Trophoblast cell (in vitro differentiated cells and primary cell): ENCODE results near the gene LAMP1. TPM values are rescaled to one million over a fixed set of nuclear protein-coding genes. Genes with fewer than 3 reads are reported as not detected.
A peak's percentile ranks its signal among the peaks of the same experiment; 100 is the strongest.
"Not testable (repeated sequence)": the region's sequence is repeated elsewhere in the genome, so short reads cannot be mapped to it uniquely, and the experiment has no call there.

Source experiments
- DNase-seq, 2 donors: peaks; one replicate each; pipeline ENCODE4 v3.0.0-alpha.2; 2016
- H2AFZ ChIP-seq: 2 replicates; pipeline ENCODE4 v1.6.1; 2013; ENCODE audit warnings: low read length, moderate library complexity, mild to moderate bottlenecking; ENCODE audit not compliant: insufficient read depth, poor library complexity
- H2AK5ac ChIP-seq: 2 replicates; pipeline ENCODE4 v1.6.1; 2013; ENCODE audit warnings: mild to moderate bottlenecking, low read length
- H2BK120ac ChIP-seq: 2 replicates; pipeline ENCODE4 v1.6.1; 2013; ENCODE audit warnings: low read length, mild to moderate bottlenecking, moderate library complexity; ENCODE audit not compliant: insufficient read depth, poor library complexity
- H2BK12ac ChIP-seq: 2 replicates; pipeline ENCODE4 v1.6.1; 2013; ENCODE audit warnings: mild to moderate bottlenecking, low read length, moderate library complexity
- H2BK5ac ChIP-seq: 2 replicates; pipeline ENCODE4 v1.6.1; 2013; ENCODE audit warnings: low read length, low read depth, moderate library complexity, mild to moderate bottlenecking; ENCODE audit not compliant: poor library complexity
- H3K14ac ChIP-seq: 2 replicates; pipeline ENCODE4 v1.6.1; 2013; ENCODE audit warnings: mild to moderate bottlenecking, low read length
- H3K18ac ChIP-seq: 2 replicates; pipeline ENCODE4 v1.6.1; 2013; ENCODE audit warnings: mild to moderate bottlenecking, low read length
- H3K23ac ChIP-seq: 2 replicates; pipeline ENCODE4 v1.6.1; 2013; ENCODE audit warnings: low read length
- H3K27ac ChIP-seq: 2 replicates; pipeline ENCODE4 v1.5.1; 2013; ENCODE audit warnings: low read depth, mild to moderate bottlenecking, inconsistent platforms, low read length, moderate library complexity
- H3K27me3 ChIP-seq: 2 replicates; pipeline ENCODE4 v1.6.1; 2013; ENCODE audit warnings: inconsistent platforms, mild to moderate bottlenecking, low read length, moderate library complexity; ENCODE audit not compliant: insufficient read depth
- H3K36me3 ChIP-seq, 2 experiments: 1 replicate in 1 of 2; 2 replicates in 1 of 2; pipeline ENCODE4 v1.6.1; 2013; ENCODE audit warnings: low read length in 2 of 2, mild to moderate bottlenecking in 2 of 2, moderate library complexity in 1 of 2; ENCODE audit not compliant: insufficient read depth in 2 of 2, control insufficient read depth in 1 of 2
- H3K4ac ChIP-seq: 2 replicates; pipeline ENCODE4 v1.6.1; 2013; ENCODE audit warnings: low read depth, mild to moderate bottlenecking, low read length, moderate library complexity
- H3K4me1 ChIP-seq, 2 experiments: 1 replicate in 1 of 2; 2 replicates in 1 of 2; pipeline ENCODE4 v1.6.1; 2013; ENCODE audit warnings: low read length in 2 of 2, mild to moderate bottlenecking in 2 of 2, moderate library complexity in 1 of 2; ENCODE audit not compliant: insufficient read depth in 2 of 2, control insufficient read depth in 1 of 2
- H3K4me2 ChIP-seq: 2 replicates; pipeline ENCODE4 v1.6.1; 2013; ENCODE audit warnings: inconsistent platforms, mild to moderate bottlenecking, low read length, moderate library complexity
- H3K4me3 ChIP-seq: 2 replicates; pipeline ENCODE4 v1.5.1; 2013; ENCODE audit warnings: mild to moderate bottlenecking, low read depth, low read length, inconsistent platforms
- H3K79me1 ChIP-seq: one replicate; pipeline ENCODE4 v1.6.1; 2013; ENCODE audit warnings: low read length
- H3K79me2 ChIP-seq: 2 replicates; pipeline ENCODE4 v1.6.1; 2013; ENCODE audit warnings: low read length, mild to moderate bottlenecking; ENCODE audit not compliant: control insufficient read depth, insufficient read depth, poor library complexity
- H3K9ac ChIP-seq: 2 replicates; pipeline ENCODE4 v1.6.1; 2013; ENCODE audit warnings: mild to moderate bottlenecking, low read length
- H3K9me3 ChIP-seq: 2 replicates; pipeline ENCODE4 v1.6.1; 2013; ENCODE audit warnings: low read depth, mild to moderate bottlenecking, control low read depth, inconsistent platforms, low read length; ENCODE audit not compliant: insufficient read depth
- H4K12ac ChIP-seq: 2 replicates; pipeline ENCODE4 v1.6.1; 2013; ENCODE audit warnings: low read depth, mild to moderate bottlenecking, low read length, moderate library complexity
- H4K8ac ChIP-seq: 2 replicates; pipeline ENCODE4 v1.6.1; 2013; ENCODE audit warnings: low read depth, mild to moderate bottlenecking, low read length, moderate library complexity
- H4K91ac ChIP-seq: one replicate; pipeline ENCODE4 v1.6.1; 2013; ENCODE audit warnings: low read depth, mild to moderate bottlenecking, low read length, moderate library complexity
- WGBS: extraction: QIAGEN DNeasy Blood & Tissue Kit; methylation state at CpG from one replicate; pipeline ENCODE4 v1.1.7; 2013; ENCODE audit warnings: missing lambda C conversion rate; ENCODE audit not compliant: insufficient read length, insufficient coverage; ENCODE audit errors: extremely low coverage; 5-methylcytosine and 5-hydroxymethylcytosine counted together
- polyA plus RNA-seq: library from polyadenylated mRNA; stranded (reverse); fragments of 200-250 nt; gene quantifications from 2 replicates; pipeline ENCODE4 v1.2.3, GENCODE V29; 2013

LAMP1 gene
- polyA plus RNA-seq: 208 and 223 TPM in 2 replicates

DNA sequence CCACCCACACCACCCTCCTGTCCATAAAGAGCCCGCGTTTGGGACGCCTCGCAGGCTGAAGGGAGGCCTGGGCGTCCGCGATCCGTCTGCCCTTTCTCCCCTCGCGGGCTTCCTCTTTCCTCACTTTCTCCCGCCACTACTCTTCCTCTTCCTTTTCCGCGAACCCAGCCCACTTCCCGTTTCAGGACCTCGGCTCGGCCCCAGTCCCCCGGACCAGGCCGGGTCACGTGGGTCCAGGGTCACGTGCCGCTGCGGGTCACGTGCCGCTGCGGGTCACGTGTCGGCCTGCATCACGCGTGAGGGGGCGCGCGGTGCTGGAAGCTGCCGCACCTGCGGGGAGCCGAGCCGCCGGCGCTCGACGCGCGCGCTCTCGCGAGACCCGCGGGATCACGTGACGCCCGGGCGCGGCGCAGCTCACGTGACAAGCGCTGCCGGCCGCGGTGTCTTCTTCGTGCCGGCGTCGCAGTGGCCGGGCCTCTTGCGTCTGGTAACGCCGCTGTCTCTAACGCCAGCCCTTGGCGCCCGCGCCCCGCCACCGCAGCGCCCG is at the start of gene LAMP1:
Gene LAMP1 (plus strand): TSS at position 417 of the 547 bp plus-strand sequence. CDS start 196 bp downstream, outside the sequence.
- peak within 1 kb of the TSS; percentile 5 for H2BK12ac ChIP-seq
- peak within 1 kb of the TSS; percentile 55 for H2BK120ac ChIP-seq
- H3K79me2 ChIP-seq: peaks cover 11% of the 10 kb centered on the region
- peak within 1 kb of the TSS; percentile 92 for H3K4me2 ChIP-seq
- peak within 1 kb of the TSS; percentile 98 for H4K8ac ChIP-seq
- peak within 1 kb of the TSS; percentile 92 for H2AFZ ChIP-seq
- H2AK5ac ChIP-seq: peak within 1 kb of the TSS; percentile 71
- H3K9me3 ChIP-seq: no peaks in the 10 kb centered on the region
- H4K12ac ChIP-seq: peak within 1 kb of the TSS; percentile 97
- peak within 1 kb of the TSS; percentile 77 for H3K14ac ChIP-seq
- no peak within 1 kb of the TSS for H3K23ac ChIP-seq
- H3K9ac ChIP-seq: peak within 1 kb of the TSS; percentile 85
- H3K36me3 ChIP-seq: no peaks in the 10 kb centered on the region
- peak within 1 kb of the TSS; percentile 86 for H4K91ac ChIP-seq
- H3K4ac ChIP-seq: peak within 1 kb of the TSS; percentile 97
- peaks cover 12% of the 10 kb centered on the region for H3K79me1 ChIP-seq
- peak; percentile 99 for DNase-seq
- peak within 1 kb of the TSS; percentile 54 for H3K27ac ChIP-seq
- H3K4me3 ChIP-seq: peak within 1 kb of the TSS; percentile 94
- H3K18ac ChIP-seq: peak within 1 kb of the TSS; percentile 86
- no CpG with 5 or more reads among the region's 74 CpGs for WGBS
- H2BK5ac ChIP-seq: peak within 1 kb of the TSS; percentile 73
- peaks cover 5 to 7% of the 10 kb centered on the region in 2 experiments for H3K4me1 ChIP-seq
- no peaks in the 10 kb centered on the region for H3K27me3 ChIP-seq

DNA sequence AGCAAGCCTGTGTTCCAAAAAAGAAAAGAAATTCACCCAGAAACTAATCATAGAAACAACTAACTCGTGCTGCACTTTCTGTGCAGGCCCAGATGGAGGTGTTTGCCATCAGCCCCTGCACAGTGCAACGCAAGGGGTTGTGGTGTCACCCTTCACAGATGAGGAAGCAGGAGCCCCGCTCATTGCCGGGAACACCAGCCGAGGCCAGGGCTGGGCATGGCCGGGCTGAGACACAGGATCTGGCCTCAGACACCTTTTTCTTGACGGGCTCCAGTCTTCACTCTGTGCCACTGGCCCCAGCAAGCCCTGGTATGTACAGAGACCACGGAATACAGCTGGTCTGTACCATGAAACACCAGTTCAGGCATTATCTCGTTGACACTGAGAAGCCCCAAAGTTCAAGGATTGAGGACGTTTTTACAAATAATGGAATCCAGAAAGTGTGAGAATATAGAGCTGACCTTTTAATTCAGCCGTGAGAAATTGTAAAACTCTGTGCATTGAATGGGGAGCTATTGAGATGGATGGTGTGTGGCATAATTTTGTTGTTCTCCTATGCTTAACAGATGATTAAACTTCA is 44.4 kb upstream of the LAMP1 start:
- no peak overlapping the region for H3K9ac ChIP-seq
- H2BK5ac ChIP-seq: no peak overlapping the region

GRCh38 chr13:113257908-113258307 is 39.1 kb upstream of the LAMP1 start:
- H3K4me1 ChIP-seq, H2AFZ ChIP-seq, H3K4ac ChIP-seq, DNase-seq, H2BK5ac ChIP-seq, H4K8ac ChIP-seq, H2BK120ac ChIP-seq, H3K4me3 ChIP-seq, H3K27ac ChIP-seq, H3K14ac ChIP-seq, H3K27me3 ChIP-seq, H3K9ac ChIP-seq, H2AK5ac ChIP-seq, H3K79me2 ChIP-seq, H2BK12ac ChIP-seq, H3K18ac ChIP-seq, H3K23ac ChIP-seq, H4K12ac ChIP-seq, H3K4me2 ChIP-seq, H4K91ac ChIP-seq, H3K79me1 ChIP-seq, H3K9me3 ChIP-seq: not testable (repeated sequence)
- H3K36me3 ChIP-seq: peaks cover 28 to 45% of the 10 kb centered on the region in 2 experiments
- WGBS: no CpG with 5 or more reads among the region's 6 CpGs

More for the DNA sequence above, 44.4 kb upstream of the LAMP1 start:
- no peak overlapping the region for H3K4me3 ChIP-seq
- H3K27ac ChIP-seq: no peak overlapping the region
- H2BK120ac ChIP-seq: no peak overlapping the region
- H3K9me3 ChIP-seq: no peaks in the 10 kb centered on the region
- no peak overlapping the region for H3K18ac ChIP-seq
- no peak overlapping the region for H4K12ac ChIP-seq
- H3K4me2 ChIP-seq: no peak overlapping the region
- no peaks in the 10 kb centered on the region for H3K79me2 ChIP-seq
- no peak overlapping the region for H2BK12ac ChIP-seq
- no peak overlapping the region for H3K23ac ChIP-seq
- WGBS: no CpG with 5 or more reads among the region's 11 CpGs
- H3K4ac ChIP-seq: no peak overlapping the region
- H3K4me1 ChIP-seq: no peaks in the 10 kb centered on the region
- no peak overlapping the region for H4K8ac ChIP-seq
- H3K14ac ChIP-seq: no peak overlapping the region
- no peak for DNase-seq
- no peak overlapping the region for H4K91ac ChIP-seq
- H3K36me3 ChIP-seq: peaks cover 37 to 62% of the 10 kb centered on the region in 2 experiments
- H3K79me1 ChIP-seq: no peaks in the 10 kb centered on the region
- no peak overlapping the region for H2AK5ac ChIP-seq
- H2AFZ ChIP-seq: no peak overlapping the region
- no peaks in the 10 kb centered on the region for H3K27me3 ChIP-seq

GRCh38 chr13:113258321-113259054 is 38.6 kb upstream of the LAMP1 start:
- H2BK120ac ChIP-seq: no peak overlapping the region
- H2BK5ac ChIP-seq: no peak overlapping the region
- H3K27me3 ChIP-seq: no peaks in the 10 kb centered on the region
- no peak overlapping the region for H3K4ac ChIP-seq
- no peak overlapping the region for H3K4me2 ChIP-seq
- H3K18ac ChIP-seq: no peak overlapping the region
- no CpG with 5 or more reads among the region's 5 CpGs for WGBS
- H3K79me1 ChIP-seq: no peaks in the 10 kb centered on the region
- no peak overlapping the region for H4K12ac ChIP-seq
- DNase-seq: no peak
- no peak overlapping the region for H3K4me3 ChIP-seq
- H3K79me2 ChIP-seq: no peaks in the 10 kb centered on the region
- H4K91ac ChIP-seq: no peak overlapping the region
- no peak overlapping the region for H2BK12ac ChIP-seq
- no peak overlapping the region for H3K14ac ChIP-seq
- no peak overlapping the region for H2AFZ ChIP-seq
- no peaks in the 10 kb centered on the region for H3K4me1 ChIP-seq
- H2AK5ac ChIP-seq: no peak overlapping the region
- no peak overlapping the region for H3K9ac ChIP-seq
- H3K23ac ChIP-seq: no peak overlapping the region
- H3K36me3 ChIP-seq: peaks cover 29 to 47% of the 10 kb centered on the region in 2 experiments
- H3K27ac ChIP-seq: no peak overlapping the region
- no peak overlapping the region for H4K8ac ChIP-seq
- no peaks in the 10 kb centered on the region for H3K9me3 ChIP-seq
